Activated naive CD4-positive, alpha-beta T cell treated with anti-CD3 and anti-CD28 coated beads, Interleukin-2, amount 50 U/mL, for 16 hours (primary cell): ENCODE data around the gene PLEKHO1.
A peak's percentile ranks its signal among the peaks of the same experiment; 100 is the strongest.

Source experiments
- DNase-seq: peaks from one replicate; pipeline ENCODE4 v3.0.0-alpha.2; 2020

Gene PLEKHO1

GRCh38 chr1:150150133-150151021 lies 661 bp downstream of the PLEKHO1 start:
- peak; percentile 32 for DNase-seq

DNA sequence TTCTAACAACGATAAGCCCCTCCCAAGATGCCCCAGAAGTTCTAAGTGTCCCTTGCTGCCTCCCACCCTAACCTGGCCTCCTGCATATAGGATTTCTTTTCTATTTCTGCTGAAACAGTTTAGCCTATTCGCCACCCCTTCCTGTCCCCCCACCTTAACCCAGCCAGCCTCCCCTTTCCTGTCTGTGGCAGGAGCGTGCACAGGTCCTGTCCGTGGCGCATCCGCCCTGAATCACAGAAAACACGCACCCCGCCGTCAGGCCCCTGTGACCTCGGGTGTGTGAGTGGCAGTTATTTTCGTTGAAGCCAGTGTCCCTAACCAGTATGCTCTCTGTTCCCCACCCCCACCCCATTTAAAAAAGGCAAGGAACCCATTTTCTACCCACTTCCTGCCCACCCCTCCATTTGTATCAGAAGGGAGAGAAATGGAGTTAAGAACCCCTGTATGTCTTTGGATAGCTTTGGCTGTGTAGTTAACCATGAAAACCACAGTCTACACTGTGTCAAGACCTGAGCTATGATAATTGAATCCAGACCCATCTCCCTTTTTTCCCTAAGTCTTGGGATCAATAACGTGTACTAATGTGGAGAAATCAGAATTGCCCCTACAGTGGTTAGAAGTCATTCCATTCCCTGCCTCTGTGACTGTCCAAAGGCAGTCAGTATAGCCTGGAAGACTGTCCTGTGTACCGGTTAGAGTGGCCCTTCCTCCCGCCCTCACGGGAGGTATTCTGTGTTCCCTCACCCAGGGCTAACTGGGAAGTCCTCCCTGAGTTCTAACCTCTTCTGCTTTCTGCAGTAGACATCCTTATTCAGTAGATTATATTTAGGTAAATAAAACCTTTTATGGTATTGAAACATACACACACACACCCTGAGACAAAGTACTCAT lies 1.8 kb downstream of the PLEKHO1 start:
- peak; percentile 49 for DNase-seq

- no peak for DNase-seq
These were observed 2.4 kb downstream of the PLEKHO1 start for GRCh38 chr1:150152182-150152536.

GRCh38 chr1:150152772-150153456 lies 3.2 kb downstream of the PLEKHO1 start:
- no peak for DNase-seq

DNA sequence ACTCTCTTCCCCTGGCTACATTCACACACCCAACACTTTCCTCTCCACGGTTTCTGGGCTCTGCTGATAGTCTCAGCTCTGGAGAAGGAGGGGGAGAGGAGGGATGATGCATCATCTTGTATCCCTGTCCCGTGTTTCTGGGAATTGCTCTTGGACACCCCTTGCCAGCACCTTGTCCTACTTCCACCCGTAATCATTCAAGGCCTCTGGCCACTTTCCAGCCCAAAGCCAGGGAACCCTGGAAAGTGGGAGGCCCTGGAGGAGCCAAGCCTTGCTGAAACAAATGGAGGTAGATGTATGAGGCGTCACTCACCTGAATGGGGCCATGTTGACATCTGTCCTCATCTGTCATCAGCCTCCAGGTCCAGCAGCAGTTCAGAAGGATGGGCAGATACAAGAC lies 4.4 kb downstream of the PLEKHO1 start:
- DNase-seq = no peak

- no peak for DNase-seq
These were observed 5.8 kb downstream of the PLEKHO1 start for GRCh38 chr1:150155413-150156071.

DNA sequence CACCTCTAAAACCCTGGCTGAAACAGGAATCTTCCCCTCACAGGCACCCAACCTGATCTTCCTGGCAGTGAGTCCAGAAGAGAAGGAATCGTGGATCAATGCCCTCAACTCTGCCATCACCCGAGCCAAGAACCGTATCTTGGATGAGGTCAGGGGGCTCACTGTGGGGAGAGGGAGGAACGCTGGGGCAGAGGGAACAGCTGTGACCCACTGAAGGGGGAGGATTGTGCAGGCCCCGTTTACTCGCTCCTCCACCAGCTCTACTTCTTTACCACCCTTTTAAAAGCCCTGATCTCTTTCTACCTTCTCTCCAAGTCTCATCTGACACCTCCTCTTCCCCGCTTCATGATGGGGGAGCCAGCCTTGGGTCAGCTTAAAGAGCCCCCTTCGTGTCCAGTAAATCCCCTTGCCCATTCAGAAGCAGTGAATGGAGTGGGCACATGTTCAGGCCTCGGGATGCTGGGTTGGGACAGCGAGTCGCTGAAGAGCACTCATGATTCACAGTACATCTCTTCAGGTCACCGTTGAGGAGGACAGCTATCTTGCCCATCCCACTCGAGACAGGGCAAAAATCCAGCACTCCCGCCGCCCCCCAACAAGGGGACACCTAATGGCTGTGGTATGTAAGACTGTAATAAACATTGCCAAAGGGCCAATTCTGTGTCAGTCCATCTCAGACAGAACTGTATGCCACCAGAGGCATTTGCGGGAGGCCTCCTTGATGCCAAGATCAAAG lies 7.3 kb downstream of the PLEKHO1 start:
- DNase-seq = no peak

GRCh38 chr1:150159550-150159949 lies 9.8 kb downstream of the PLEKHO1 start:
- no peak for DNase-seq

DNA sequence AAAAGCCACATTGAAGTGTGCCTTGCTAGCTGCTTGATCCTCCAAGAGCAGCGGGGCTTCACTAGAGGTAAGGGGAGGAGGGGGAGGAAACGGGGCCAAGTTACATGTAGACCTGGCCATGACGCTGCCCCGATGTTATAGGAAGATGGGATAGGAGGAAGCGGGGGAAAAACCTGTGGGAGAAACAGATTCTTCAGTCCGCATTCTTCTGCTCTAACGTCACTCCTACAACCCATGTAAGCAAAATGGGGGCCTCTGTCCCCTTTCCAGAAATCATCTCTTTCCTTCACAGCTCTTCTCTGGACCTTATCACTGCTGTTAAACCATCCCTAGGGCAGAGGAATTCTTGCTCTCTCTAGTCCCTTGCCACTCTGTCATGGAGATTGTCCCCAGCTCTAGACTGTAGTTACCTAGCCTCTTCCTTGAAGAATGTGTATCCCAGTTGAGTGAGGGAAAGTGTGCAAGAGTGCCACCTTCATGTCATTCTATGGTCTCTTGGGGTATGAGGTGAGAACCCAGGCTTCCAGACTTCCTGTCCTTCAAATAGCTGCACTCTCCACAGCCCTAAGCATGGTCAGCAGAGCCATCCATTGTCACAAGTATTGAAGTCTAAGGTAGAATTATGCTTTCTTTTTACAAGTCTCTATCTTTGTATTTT lies 11.4 kb downstream of the PLEKHO1 start:
- no peak for DNase-seq

- DNase-seq = no peak
These were observed 12.2 kb downstream of the PLEKHO1 start for GRCh38 chr1:150161747-150162581.

DNA sequence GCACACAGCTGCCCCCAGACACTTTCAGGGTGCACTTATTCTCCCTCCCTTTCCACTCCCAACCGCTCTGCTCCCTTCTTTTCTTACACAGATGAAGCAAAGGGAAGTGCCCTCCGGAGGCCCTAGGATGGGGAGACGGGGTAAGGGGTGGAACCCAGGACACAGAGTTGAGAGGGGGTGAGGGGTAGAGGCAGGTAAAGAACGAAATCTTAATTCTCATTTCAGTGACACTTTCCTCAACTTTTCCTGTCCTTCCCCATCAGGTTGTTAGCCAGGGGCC lies 12.8 kb downstream of the PLEKHO1 start:
- DNase-seq = no peak

DNA sequence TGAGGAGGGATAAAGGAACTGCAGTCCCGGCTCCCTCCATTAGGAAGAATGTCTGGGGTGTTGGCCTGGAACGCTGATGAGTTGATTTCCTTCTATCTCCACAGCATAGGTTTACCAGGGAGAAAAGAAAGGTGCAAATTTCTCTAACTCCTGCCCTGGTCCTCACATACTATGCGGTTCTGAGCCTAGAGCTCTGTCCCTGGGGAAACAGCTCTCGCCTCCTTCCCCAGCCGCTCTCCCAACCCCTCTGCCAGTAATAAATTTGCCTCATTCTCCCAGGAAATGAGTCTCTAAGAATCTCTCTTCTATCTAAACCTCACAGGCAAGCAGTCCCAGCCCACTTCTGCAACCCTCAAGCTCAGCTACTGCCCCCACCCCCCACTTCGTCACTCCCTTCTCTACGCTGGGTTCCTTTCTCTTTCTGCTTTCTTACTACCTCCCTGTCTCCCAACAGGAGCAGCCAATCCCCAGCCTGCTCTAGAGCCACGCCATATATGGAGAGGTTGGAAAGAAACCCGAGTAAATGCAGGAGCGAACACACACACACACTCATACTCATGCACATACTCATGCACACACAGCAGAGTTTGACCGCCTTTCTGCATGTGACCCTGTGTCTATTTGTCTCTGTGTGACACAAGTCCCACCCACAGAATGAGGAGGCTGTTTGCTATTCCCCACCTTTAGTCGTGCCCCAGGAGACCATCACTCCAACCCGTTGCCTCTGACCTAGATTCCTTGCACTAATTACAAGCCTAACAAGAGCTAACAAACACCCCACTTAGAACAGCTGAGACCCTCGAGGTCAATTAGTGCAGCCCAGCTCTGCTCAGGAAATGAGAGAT lies 13.4 kb downstream of the PLEKHO1 start:
- DNase-seq = peak; percentile 18

GRCh38 chr1:150164224-150164623 lies 14.5 kb downstream of the PLEKHO1 start:
- no peak for DNase-seq

DNA sequence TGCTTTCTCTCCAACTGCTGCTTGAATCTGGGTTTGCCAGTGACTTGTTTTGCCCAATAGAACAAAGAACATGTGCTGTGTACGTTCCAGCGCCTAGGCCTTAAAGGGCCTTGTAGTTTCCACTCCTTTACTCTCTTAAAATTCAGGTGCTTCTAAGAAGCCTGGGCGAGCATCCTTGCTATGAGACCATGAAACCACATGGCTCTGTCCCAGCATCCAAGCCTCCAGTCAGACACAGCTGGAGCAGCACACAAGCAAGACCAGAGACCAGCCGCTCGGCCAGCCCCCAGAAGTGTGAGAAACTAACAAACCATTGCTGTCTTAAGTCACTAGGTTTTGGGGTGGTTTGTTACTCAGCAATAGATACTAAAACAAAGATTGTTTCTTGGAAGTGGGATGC lies 15.1 kb downstream of the PLEKHO1 start:
- no peak for DNase-seq

GRCh38 chr1:150165622-150166612 lies 16.2 kb downstream of the PLEKHO1 start:
- DNase-seq = peak; percentile 53

- peak; percentile 41 for DNase-seq
These were observed 19.4 kb downstream of the PLEKHO1 start for GRCh38 chr1:150168960-150169601.

DNA sequence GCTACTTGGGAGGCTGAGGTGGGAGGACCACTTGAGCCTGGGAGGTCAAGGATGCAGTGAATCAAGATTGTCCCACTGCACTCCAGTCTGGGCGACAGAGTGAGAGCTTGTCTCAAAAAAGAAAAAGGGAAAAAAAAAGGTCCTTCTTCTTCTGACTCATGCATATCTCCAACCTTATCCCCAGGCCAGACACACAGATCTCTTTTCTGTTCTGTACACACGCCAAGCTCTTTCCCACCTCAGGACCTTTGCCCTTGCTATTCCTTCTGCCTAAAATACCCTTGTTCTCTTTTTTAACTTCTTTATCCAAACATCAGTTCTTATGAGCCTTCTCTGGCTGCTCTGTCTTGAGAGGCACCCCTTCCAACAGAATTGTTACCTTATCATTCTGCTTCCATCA lies 22.1 kb downstream of the PLEKHO1 start:
- DNase-seq = no peak

DNA sequence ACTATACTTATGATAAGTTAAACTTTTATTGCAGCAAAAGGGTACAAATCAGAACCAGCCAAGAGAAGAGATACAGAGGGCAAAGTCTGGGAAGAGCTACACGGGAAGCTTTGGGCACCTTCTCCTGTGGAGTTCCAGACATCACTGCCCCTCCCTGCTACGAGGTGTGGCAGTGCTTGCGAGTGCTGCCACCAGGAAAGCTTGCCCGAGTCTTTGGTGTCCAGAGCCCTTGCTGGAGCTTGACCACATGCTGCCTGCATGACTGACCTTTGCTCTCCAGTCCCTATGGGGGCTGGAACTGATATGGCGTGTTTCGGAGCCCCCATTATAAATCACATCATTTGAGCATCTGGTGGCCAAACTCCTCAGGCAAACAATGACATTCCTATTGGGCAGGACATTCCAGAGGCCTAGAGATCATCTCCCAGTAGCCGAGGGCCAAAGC lies 23.4 kb downstream of the PLEKHO1 start:
- DNase-seq = no peak
